ENCODE data around the gene HOXC4.

HOXC4 gene

GRCh38 chr12:54010053-54010971 is 43.3 kb upstream of the HOXC4 start:
- H3K9me3 ChIP-seq (ENCODE audit: control insufficient read depth, low read length): no peaks in the 10 kb centered on the region
- no peak for DNase-seq (ENCODE audit: low read depth)

GRCh38 chr12:54010972-54011664 is 42.5 kb upstream of the HOXC4 start:
- no peak for DNase-seq (ENCODE audit: low read depth)
- peak overlapping the region; percentile 96 for H3K4me3 ChIP-seq (ENCODE audit: low read length)

More at GRCh38 chr12:54010053-54010971, 43.3 kb upstream of the HOXC4 start:
- peak overlapping the region; percentile 99 for H3K9ac ChIP-seq (ENCODE audit: low read length)
- H3K27me3 ChIP-seq (replicated peaks; ENCODE audit: control insufficient read depth, insufficient read depth, low read length): no peaks in the 10 kb centered on the region
- H3K36me3 ChIP-seq (ENCODE audit: control insufficient read depth, insufficient read depth, low read length, severe bottlenecking): no peaks in the 10 kb centered on the region
- H3K4me3 ChIP-seq (ENCODE audit: low read length): peak overlapping the region; percentile 96
- peaks cover 51% of the 10 kb centered on the region for H3K4me1 ChIP-seq (ENCODE audit: control insufficient read depth, insufficient read depth, low read length)

GRCh38 chr12:54011665-54012532 is 41.7 kb upstream of the HOXC4 start:
- no peaks in the 10 kb centered on the region for H3K36me3 ChIP-seq (ENCODE audit: control insufficient read depth, insufficient read depth, low read length, severe bottlenecking)
- H3K4me1 ChIP-seq (ENCODE audit: control insufficient read depth, insufficient read depth, low read length): peaks cover 58% of the 10 kb centered on the region
- no peaks in the 10 kb centered on the region for H3K27me3 ChIP-seq (replicated peaks; ENCODE audit: control insufficient read depth, insufficient read depth, low read length)
- H3K9ac ChIP-seq (ENCODE audit: low read length): peak overlapping the region; percentile 99
- H3K9me3 ChIP-seq (ENCODE audit: control insufficient read depth, low read length): no peaks in the 10 kb centered on the region
- peak overlapping the region; percentile 96 for H3K4me3 ChIP-seq (ENCODE audit: low read length)
- no peak for DNase-seq (ENCODE audit: low read depth)

More at GRCh38 chr12:54010972-54011664, 42.5 kb upstream of the HOXC4 start:
- Histone ChIP-seq H3K9ac (ENCODE audit: low read length) (peak overlapping the region; percentile 99), H3K36me3 (ENCODE audit: control insufficient read depth, insufficient read depth, low read length, severe bottlenecking) (no peaks in the 10 kb centered on the region), H3K27me3 (replicated peaks; ENCODE audit: control insufficient read depth, insufficient read depth, low read length) (no peaks in the 10 kb centered on the region), H3K9me3 (ENCODE audit: control insufficient read depth, low read length) (no peaks in the 10 kb centered on the region), H3K4me1 (ENCODE audit: control insufficient read depth, insufficient read depth, low read length) (peaks cover 59% of the 10 kb centered on the region)

- no peak for DNase-seq (ENCODE audit: low read depth)
- no peaks in the 10 kb centered on the region for H3K27me3 ChIP-seq (replicated peaks; ENCODE audit: control insufficient read depth, insufficient read depth, low read length)
Measured at GRCh38 chr12:54012631-54013409, 40.8 kb upstream of the HOXC4 start.

GRCh38 chr12:54014377-54015017 is 39.1 kb upstream of the HOXC4 start:
- Histone ChIP-seq H3K9ac (ENCODE audit: low read length) (peak overlapping the region; percentile 99), H3K27me3 (replicated peaks; ENCODE audit: control insufficient read depth, insufficient read depth, low read length) (no peaks in the 10 kb centered on the region), H3K36me3 (ENCODE audit: control insufficient read depth, insufficient read depth, low read length, severe bottlenecking) (no peaks in the 10 kb centered on the region), H3K4me3 (ENCODE audit: low read length) (peak overlapping the region; percentile 75), H3K4me1 (ENCODE audit: control insufficient read depth, insufficient read depth, low read length) (peaks cover 43% of the 10 kb centered on the region), H3K9me3 (ENCODE audit: control insufficient read depth, low read length) (no peaks in the 10 kb centered on the region)
- no peak for DNase-seq (ENCODE audit: low read depth)

More at GRCh38 chr12:54012631-54013409, 40.8 kb upstream of the HOXC4 start:
- Histone ChIP-seq H3K9me3 (ENCODE audit: control insufficient read depth, low read length) (no peaks in the 10 kb centered on the region), H3K4me3 (ENCODE audit: low read length) (peak overlapping the region; percentile 75), H3K9ac (ENCODE audit: low read length) (peak overlapping the region; percentile 99), H3K36me3 (ENCODE audit: control insufficient read depth, insufficient read depth, low read length, severe bottlenecking) (no peaks in the 10 kb centered on the region), H3K4me1 (ENCODE audit: control insufficient read depth, insufficient read depth, low read length) (peaks cover 49% of the 10 kb centered on the region)

- Histone ChIP-seq H3K4me3 (ENCODE audit: low read length) (peak overlapping the region; percentile 98), H3K36me3 (ENCODE audit: control insufficient read depth, insufficient read depth, low read length, severe bottlenecking) (no peaks in the 10 kb centered on the region)
- no peak for DNase-seq (ENCODE audit: low read depth)
Measured at GRCh38 chr12:54015018-54015931, 38.4 kb upstream of the HOXC4 start.

DNA sequence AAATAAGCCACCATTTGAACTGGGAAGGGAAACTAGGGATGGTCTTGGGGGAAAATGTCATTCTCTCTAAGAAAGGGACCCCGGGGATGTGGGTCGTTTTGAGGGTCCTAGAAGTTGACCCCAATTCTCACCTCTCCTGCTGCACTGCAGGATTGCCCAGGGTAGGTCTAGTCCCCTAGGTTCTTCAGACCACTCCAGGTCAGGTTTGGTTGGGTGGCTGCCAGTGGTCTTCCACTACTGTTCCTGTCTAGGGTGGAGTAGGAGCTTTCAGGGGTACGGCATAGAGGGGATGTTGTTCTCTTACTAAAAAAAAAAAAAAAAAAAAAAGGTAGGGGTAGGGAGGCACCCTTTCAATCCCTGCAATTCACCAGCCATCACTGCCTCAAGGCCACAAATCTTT is 37.6 kb upstream of the HOXC4 start:
- peak overlapping the region; percentile 99 for H3K9ac ChIP-seq (ENCODE audit: low read length)
- peak overlapping the region; percentile 98 for H3K4me3 ChIP-seq (ENCODE audit: low read length)
- no peaks in the 10 kb centered on the region for H3K27me3 ChIP-seq (replicated peaks; ENCODE audit: control insufficient read depth, insufficient read depth, low read length)
- H3K36me3 ChIP-seq (ENCODE audit: control insufficient read depth, insufficient read depth, low read length, severe bottlenecking): no peaks in the 10 kb centered on the region
- no peaks in the 10 kb centered on the region for H3K9me3 ChIP-seq (ENCODE audit: control insufficient read depth, low read length)
- DNase-seq (ENCODE audit: low read depth): no peak
- peaks cover 52% of the 10 kb centered on the region for H3K4me1 ChIP-seq (ENCODE audit: control insufficient read depth, insufficient read depth, low read length)

More at GRCh38 chr12:54015018-54015931, 38.4 kb upstream of the HOXC4 start:
- Histone ChIP-seq H3K9ac (ENCODE audit: low read length) (peak overlapping the region; percentile 99), H3K9me3 (ENCODE audit: control insufficient read depth, low read length) (no peaks in the 10 kb centered on the region), H3K4me1 (ENCODE audit: control insufficient read depth, insufficient read depth, low read length) (peaks cover 48% of the 10 kb centered on the region), H3K27me3 (replicated peaks; ENCODE audit: control insufficient read depth, insufficient read depth, low read length) (no peaks in the 10 kb centered on the region)

- H3K9me3 ChIP-seq (ENCODE audit: control insufficient read depth, low read length): no peaks in the 10 kb centered on the region
- H3K36me3 ChIP-seq (ENCODE audit: control insufficient read depth, insufficient read depth, low read length, severe bottlenecking): no peaks in the 10 kb centered on the region
- H3K4me1 ChIP-seq (ENCODE audit: control insufficient read depth, insufficient read depth, low read length): peaks cover 53% of the 10 kb centered on the region
- peak overlapping the region; percentile 98 for H3K4me3 ChIP-seq (ENCODE audit: low read length)
- no peak for DNase-seq (ENCODE audit: low read depth)
- H3K9ac ChIP-seq (ENCODE audit: low read length): peak overlapping the region; percentile 99
- H3K27me3 ChIP-seq (replicated peaks; ENCODE audit: control insufficient read depth, insufficient read depth, low read length): no peaks in the 10 kb centered on the region
Measured at GRCh38 chr12:54016478-54016964, 37.1 kb upstream of the HOXC4 start.

DNA sequence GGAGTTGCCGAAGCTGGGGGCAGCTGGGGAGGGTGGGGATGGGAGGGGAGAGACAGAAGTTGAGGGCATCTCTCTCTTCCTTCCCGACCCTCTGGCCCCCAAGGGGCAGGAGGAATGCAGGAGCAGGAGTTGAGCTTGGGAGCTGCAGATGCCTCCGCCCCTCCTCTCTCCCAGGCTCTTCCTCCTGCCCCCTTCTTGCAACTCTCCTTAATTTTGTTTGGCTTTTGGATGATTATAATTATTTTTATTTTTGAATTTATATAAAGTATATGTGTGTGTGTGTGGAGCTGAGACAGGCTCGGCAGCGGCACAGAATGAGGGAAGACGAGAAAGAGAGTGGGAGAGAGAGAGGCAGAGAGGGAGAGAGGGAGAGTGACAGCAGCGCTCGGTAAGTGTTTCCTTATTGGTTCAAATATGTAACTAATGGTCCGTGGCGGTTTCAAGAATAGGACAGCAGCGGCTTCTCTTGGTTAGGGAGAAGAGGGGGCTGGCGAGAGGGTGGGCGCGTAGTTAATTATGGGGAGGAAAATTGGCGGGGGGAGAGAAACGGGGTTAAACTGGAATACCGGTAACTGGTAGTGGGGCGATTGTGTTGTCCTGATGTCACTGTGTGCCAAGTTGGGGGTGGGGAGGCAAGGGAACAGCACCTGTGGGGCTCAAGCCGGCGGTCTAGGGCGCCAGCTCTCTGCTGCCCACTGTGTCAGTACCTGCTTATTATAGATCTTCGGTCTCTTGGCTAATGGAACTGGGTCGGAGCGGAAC is 36.4 kb upstream of the HOXC4 start:
- H3K4me1 ChIP-seq (ENCODE audit: control insufficient read depth, insufficient read depth, low read length): peaks cover 56% of the 10 kb centered on the region
- H3K4me3 ChIP-seq (ENCODE audit: low read length): peak overlapping the region; percentile 98
- peak overlapping the region; percentile 99 for H3K9ac ChIP-seq (ENCODE audit: low read length)
- no peaks in the 10 kb centered on the region for H3K9me3 ChIP-seq (ENCODE audit: control insufficient read depth, low read length)
- no peaks in the 10 kb centered on the region for H3K27me3 ChIP-seq (replicated peaks; ENCODE audit: control insufficient read depth, insufficient read depth, low read length)
- DNase-seq (ENCODE audit: low read depth): no peak
- H3K36me3 ChIP-seq (ENCODE audit: control insufficient read depth, insufficient read depth, low read length, severe bottlenecking): no peaks in the 10 kb centered on the region
